Right renal cortex interstitium (tissue), 3 donors: ENCODE data around the gene MEAK7. TPM values are rescaled to one million over a fixed set of nuclear protein-coding genes. Genes with fewer than 3 reads are reported as not detected.

ENCODE experiments used
- polyA plus RNA-seq, 3 donors: library from polyadenylated mRNA; unstranded; fragments of 120-200 nt; gene quantifications; one replicate each; pipeline ENCODE4 v1.2.1, GENCODE V29; 2013; ENCODE audit not compliant: insufficient read length in 3 of 3

MEAK7 gene
- polyA plus RNA-seq, 3 donors: 16.7 to 19.0 (median 17.4) TPM

Other genes starting within 250 kb of the MEAK7 start
- 1 to 10 TPM; 2.7 to 3.5 (median 3.1) TPM for gene WFDC1, start 209.8 kb downstream of the MEAK7 start, polyA plus RNA-seq
- gene ATP2C2, start 136.1 kb downstream of the MEAK7 start, polyA plus RNA-seq: under 1 TPM; 0.32 to 0.96 (median 0.75) TPM
- 100 to 1,000 TPM; 122 to 147 (median 137) TPM for gene COTL1, start 113.4 kb upstream of the MEAK7 start, polyA plus RNA-seq
- gene KLHL36, start 143.9 kb upstream of the MEAK7 start, polyA plus RNA-seq: 10 to 100 TPM; 24.0 to 26.9 (median 25.5) TPM
- 100 to 1,000 TPM; 124 to 133 (median 132) TPM for gene USP10, start 195.3 kb upstream of the MEAK7 start, polyA plus RNA-seq